Islet precursor cell (in vitro differentiated cells): Measurements from ENCODE around the gene TJP3.
"Not testable (repeated sequence)": the region's sequence is repeated elsewhere in the genome, so short reads cannot be mapped to it uniquely, and the experiment has no call there.

Source experiments
- DNase-seq: peaks from one replicate; pipeline ENCODE4 v3.0.0-alpha.2; 2018

Gene TJP3, protein sequence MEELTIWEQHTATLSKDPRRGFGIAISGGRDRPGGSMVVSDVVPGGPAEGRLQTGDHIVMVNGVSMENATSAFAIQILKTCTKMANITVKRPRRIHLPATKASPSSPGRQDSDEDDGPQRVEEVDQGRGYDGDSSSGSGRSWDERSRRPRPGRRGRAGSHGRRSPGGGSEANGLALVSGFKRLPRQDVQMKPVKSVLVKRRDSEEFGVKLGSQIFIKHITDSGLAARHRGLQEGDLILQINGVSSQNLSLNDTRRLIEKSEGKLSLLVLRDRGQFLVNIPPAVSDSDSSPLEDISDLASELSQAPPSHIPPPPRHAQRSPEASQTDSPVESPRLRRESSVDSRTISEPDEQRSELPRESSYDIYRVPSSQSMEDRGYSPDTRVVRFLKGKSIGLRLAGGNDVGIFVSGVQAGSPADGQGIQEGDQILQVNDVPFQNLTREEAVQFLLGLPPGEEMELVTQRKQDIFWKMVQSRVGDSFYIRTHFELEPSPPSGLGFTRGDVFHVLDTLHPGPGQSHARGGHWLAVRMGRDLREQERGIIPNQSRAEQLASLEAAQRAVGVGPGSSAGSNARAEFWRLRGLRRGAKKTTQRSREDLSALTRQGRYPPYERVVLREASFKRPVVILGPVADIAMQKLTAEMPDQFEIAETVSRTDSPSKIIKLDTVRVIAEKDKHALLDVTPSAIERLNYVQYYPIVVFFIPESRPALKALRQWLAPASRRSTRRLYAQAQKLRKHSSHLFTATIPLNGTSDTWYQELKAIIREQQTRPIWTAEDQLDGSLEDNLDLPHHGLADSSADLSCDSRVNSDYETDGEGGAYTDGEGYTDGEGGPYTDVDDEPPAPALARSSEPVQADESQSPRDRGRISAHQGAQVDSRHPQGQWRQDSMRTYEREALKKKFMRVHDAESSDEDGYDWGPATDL

DNA sequence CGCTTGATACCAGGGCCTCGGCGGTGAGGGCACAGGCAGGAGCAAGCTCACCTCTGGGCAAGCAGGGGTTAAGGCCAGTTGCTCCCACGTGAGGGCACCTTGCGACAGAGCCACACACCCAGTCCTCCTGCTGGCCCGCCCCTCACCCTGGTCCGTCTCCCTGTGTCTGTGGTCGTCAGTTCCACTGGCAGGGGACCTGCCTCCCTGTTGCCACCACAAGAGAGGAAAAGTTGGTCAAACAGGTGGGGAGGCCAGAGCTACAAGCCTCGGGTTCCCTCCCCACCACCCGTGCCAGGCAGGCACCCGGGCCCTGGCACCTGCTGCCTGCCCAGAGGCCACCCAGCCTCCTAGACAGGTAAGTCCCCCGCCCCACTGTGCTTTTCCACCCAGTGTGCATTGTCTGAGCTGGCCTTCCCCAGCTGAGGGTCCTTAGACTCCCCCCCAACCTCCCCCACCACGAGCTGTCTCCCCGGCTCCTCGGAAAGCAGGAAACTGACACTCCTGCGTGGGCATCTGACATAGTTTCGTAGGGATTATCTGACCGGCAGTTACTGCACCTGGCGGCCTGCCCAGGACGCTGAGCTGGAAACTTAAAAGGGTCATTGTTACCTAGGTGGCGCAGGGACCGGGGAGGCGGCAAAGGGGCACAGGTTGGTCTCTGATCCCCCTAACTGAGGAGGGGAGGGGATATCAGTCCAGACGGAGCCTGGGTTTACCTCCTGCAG is at the start of gene TJP3:
Gene TJP3, plus strand, starts transcription at position 178 of the 725 bp plus-strand sequence. CDS start 20,049 bp downstream, outside the sequence.
- no peak for DNase-seq

GRCh38 chr19:3658870-3659745 is 49.1 kb upstream of the TJP3 start:
- no peak for DNase-seq

DNA sequence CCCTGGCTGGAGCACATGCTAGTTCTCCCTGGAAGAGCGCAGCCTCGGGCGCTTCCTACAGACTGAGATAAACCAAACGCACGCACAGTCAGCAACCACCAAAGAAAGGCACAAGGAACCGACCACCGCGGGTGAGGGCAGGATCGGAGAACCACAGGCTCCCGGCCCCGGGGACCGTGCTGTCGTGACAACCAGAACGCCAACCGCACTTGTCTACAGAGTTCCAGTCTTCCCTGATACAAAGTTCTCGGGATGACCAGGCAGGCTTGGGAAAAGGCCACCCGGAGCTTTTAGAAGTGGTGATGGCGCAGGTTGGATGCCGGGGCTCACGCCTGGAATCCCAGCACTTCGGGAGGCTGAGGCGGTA is 48.5 kb upstream of the TJP3 start:
- no peak for DNase-seq

GRCh38 chr19:3660493-3661219 is 47.5 kb upstream of the TJP3 start:
- no peak for DNase-seq

DNA sequence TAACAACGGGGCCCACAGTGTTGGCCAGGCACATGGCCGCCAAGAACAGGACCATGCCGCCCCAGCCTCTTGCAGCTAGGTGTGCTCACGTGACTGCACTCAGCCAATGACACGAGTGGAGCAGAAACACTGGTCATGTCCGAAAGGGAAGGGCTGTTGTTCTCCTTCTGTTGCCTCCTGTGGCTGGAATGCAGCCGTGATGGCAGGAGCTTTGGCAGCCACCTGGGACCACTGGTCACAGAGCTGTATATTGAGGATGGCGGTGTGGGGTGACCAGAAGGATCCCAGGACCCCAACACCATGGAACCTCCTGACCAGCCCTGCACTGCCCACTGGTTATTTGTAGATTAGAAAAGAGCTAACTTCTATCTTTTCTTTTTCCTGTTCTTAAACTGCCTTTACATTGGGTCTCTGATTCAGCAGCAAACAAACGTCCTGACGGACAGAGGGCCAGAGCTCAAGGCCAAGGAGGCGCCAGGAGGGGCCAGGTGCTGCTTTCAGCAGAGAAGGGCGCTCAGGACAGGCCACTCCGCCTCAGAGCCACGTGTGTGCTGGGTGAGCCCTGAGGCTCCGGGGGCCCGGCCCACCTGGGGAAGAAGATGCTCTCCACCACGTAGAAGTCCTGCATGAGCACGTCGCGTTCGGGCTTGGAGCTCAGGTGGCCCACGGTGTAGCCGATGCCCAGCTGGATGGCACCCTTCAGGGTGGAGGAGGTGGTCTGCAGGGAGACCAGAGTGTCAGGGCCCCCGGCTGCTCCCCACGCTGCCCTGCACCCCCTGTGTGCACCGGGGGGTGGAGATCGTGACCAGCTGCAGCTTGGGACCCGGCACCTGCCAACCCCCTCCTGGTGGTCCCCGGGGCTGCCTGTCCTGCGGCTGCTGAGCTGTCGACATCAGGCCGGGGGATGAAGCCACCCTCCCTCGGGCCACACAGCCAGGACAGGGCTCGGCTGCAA is 46.6 kb upstream of the TJP3 start:
- no peak for DNase-seq

GRCh38 chr19:3663838-3664237 is 44.3 kb upstream of the TJP3 start:
- DNase-seq, result no peak

DNA sequence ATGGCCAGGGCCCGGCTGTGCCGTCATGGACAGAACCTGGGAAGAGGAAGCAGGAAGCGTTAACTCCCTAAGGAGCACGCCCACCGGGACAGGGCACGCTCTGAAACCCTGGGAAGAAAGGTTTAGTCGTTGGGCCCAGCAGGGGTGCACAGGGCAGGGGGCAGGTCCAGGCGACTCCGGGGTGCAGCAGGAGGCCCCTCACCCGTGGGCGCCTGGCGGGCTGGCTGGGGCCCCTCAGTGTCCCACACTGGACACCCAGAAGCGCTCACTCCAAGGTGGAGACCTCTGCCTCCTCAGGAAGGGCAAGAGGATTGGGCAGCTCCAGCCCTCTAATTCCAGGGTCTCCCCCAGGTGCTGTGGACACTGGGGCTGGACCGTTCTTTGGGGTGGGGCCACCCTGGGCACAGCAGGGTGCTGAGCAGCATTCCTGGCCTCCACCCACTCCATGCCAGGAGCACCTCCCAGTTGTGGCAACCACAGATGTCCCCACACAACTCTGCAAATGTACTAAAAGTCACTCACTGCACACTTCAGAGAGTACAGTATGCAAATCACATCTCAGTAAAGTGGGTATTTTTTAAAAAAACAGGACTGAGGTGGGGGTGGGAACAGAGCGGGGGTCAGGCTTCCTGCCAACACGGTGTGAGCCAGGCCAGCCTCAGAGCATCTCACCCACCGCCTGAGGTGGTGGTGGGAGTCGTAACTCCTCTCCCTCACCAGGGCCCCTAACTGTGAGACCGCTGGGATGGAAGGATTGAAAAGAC is 43.1 kb upstream of the TJP3 start:
- DNase-seq, result no peak

GRCh38 chr19:3665681-3666544 is 42.3 kb upstream of the TJP3 start:
- DNase-seq, result peak; percentile 76

DNA sequence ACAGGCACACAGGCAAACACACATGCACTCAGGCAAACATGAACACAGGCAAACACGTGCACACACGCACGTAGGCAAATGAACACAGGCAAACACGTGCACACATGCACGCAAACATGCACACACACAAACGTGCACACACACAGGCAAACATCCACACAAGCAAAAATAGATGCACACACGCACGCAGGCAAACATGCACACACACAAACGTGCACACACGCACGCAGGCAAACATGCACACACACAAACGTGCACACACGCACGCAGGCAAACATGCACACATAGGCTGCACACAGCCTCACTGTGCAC is 41.7 kb upstream of the TJP3 start:
- not testable (repeated sequence) for DNase-seq

GRCh38 chr19:3667037-3667638 is 41.0 kb upstream of the TJP3 start:
- no peak for DNase-seq

DNA sequence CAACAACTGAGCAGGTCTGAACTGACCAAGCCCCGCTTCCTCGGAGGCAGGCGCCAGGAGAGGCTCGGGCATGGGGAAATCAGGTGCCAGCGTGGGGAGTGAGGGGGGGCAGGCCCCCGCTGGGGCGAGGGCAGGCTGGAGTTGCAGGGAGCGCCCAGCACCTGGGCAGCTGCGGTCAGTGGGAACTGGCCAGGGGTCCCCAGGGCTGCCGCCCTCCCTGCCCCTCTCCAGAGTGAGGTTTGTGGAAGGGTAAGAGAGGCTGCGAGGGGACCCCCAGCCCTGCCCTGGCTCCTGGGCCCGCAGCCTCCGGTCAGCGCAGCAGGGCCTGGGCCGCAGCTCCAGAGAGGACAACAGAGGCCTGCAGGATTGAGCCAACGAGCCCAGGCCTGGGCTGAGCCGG is 40.4 kb upstream of the TJP3 start:
- no peak for DNase-seq

- no peak for DNase-seq
Observed at GRCh38 chr19:3668331-3669081, 39.7 kb upstream of the TJP3 start.

GRCh38 chr19:3669082-3669946 is 38.9 kb upstream of the TJP3 start:
- DNase-seq, result no peak

DNA sequence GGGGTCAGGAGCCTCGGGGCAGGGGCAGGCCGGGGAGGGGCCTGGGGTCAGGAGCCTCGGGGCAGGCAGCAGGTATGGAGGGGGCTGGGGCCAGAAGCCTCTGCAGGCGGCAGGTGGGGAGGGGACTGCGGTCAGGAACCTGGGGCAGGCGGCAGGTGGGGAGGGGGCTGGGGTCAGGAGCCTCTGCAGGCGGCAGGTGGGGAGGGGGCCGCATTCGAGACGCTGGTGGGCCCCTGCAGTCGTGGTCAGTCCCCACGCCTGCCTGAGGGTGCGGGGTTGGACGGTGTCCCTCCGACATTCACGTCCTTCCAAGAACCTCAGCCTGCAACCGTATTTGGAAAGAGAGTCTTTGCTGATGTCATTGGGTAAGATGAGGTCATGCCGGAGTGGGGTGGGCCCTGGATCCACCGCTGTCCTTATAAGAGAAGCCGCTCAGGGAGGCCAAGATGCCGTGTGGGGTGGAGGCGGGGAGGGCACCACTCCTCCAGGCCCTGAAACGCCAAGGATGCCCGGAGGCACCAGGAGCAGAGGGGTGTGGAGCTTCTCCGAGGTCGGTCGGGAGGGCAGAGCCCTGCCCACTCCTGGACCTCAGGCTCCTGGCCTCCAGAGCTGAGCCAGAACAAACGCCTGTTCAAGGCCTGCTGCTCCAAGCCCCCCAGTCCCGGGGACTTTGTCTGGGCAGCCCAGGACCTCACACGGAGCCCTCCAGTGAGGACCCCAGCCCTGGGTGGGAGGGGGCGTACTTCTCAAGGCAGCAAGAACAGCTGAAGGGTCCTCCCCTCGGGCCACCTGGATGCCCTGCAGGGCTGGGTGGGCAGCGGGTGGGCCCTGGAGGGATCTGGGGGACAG is 38.0 kb upstream of the TJP3 start:
- DNase-seq, result peak; percentile 85
